WTC11 (cell line): Measurements from ENCODE around the gene LENEP. TPM values are rescaled to one million over a fixed set of nuclear protein-coding genes. Genes with fewer than 3 reads are reported as not detected.

Source experiments
- ARID4B ChIP-seq: sonication (generic); formaldehyde crosslinking; IDR thresholded peaks from 2 replicates; pipeline ENCODE4 v1.8.0; 2023; ENCODE audit warnings: missing genetic modification reagents, mild to moderate bottlenecking, borderline replicate concordance
- ATF1 ChIP-seq: sonication (generic); formaldehyde crosslinking; IDR thresholded peaks from 2 replicates; pipeline ENCODE4 v1.8.1; 2023; ENCODE audit warnings: mild to moderate bottlenecking, moderate library complexity, missing genetic modification reagents
- ATF2 ChIP-seq: sonication (generic); formaldehyde crosslinking; IDR thresholded peaks from 2 replicates; pipeline ENCODE4 v1.8.1; 2022; ENCODE audit warnings: low read depth, missing genetic modification reagents, borderline replicate concordance
- CTCF ChIP-seq: fragments of 200-600 bp; IDR thresholded peaks from 2 replicates; pipeline ENCODE4 v1.8.0; 2022; ENCODE audit warnings: antibody characterized with exemption
- E2F4 ChIP-seq: sonication (generic); formaldehyde crosslinking; IDR thresholded peaks from 2 replicates; pipeline ENCODE4 v1.8.1; 2022; ENCODE audit warnings: low read depth, mild to moderate bottlenecking, moderate library complexity, missing genetic modification reagents, borderline replicate concordance
- EMX1 ChIP-seq: fragments of 250-450 bp; sonication (Bioruptor Pico); IDR thresholded peaks from 2 replicates; pipeline ENCODE4 v1.8.0; 2021; ENCODE audit warnings: mild to moderate bottlenecking
- FOXK1 ChIP-seq: sonication (generic); formaldehyde crosslinking; IDR thresholded peaks from 2 replicates; pipeline ENCODE4 v1.8.0; 2022; ENCODE audit warnings: mild to moderate bottlenecking, moderate library complexity, missing genetic modification reagents
- FOXP1 ChIP-seq: sonication (generic); formaldehyde crosslinking; IDR thresholded peaks from 2 replicates; pipeline ENCODE4 v1.8.0; 2022; ENCODE audit warnings: missing genetic modification reagents, mild to moderate bottlenecking, moderate library complexity, borderline replicate concordance
- NFATC4 ChIP-seq: fragments of 250-450 bp; sonication (Bioruptor Pico); IDR thresholded peaks from 2 replicates; pipeline ENCODE4 v1.9.0; 2021; ENCODE audit warnings: mild to moderate bottlenecking
- NFE2L1 ChIP-seq: sonication (generic); formaldehyde crosslinking; IDR thresholded peaks from 2 replicates; pipeline ENCODE4 v1.8.1; 2023; ENCODE audit warnings: missing genetic modification reagents
- NFYB ChIP-seq: sonication (generic); formaldehyde crosslinking; conservative IDR thresholded peaks from 2 replicates; pipeline ENCODE4 v1.8.0; 2022; ENCODE audit warnings: low read depth, missing genetic modification reagents
- OVOL2 ChIP-seq: fragments of 250-450 bp; sonication (Bioruptor Pico); IDR thresholded peaks from 2 replicates; pipeline ENCODE4 v1.9.0; 2021; ENCODE audit warnings: mild to moderate bottlenecking, borderline replicate concordance
- RELA ChIP-seq: sonication (generic); formaldehyde crosslinking; IDR thresholded peaks from 2 replicates; pipeline ENCODE4 v1.8.1; 2022; ENCODE audit warnings: missing genetic modification reagents, mild to moderate bottlenecking, borderline replicate concordance
- SMAD3 ChIP-seq: sonication (generic); formaldehyde crosslinking; IDR thresholded peaks from 2 replicates; pipeline ENCODE4 v1.8.0; 2022; ENCODE audit warnings: missing genetic modification reagents, mild to moderate bottlenecking, borderline replicate concordance
- SMAD4 ChIP-seq: sonication (generic); formaldehyde crosslinking; IDR thresholded peaks from 2 replicates; pipeline ENCODE4 v1.8.0; 2022; ENCODE audit warnings: mild to moderate bottlenecking, missing genetic modification reagents
- SP1 ChIP-seq: sonication (generic); formaldehyde crosslinking; conservative IDR thresholded peaks from 2 replicates; pipeline ENCODE4 v1.8.1; 2022; ENCODE audit warnings: missing genetic modification reagents
- ZMAT4 ChIP-seq: fragments of 250-450 bp; sonication (Bioruptor Pico); IDR thresholded peaks from 2 replicates; pipeline ENCODE4 v1.9.0; 2021; ENCODE audit warnings: mild to moderate bottlenecking
- ZNF232 ChIP-seq: sonication (generic); formaldehyde crosslinking; IDR thresholded peaks from 2 replicates; pipeline ENCODE4 v1.8.0; 2022; ENCODE audit warnings: mild to moderate bottlenecking, missing genetic modification reagents
- ZNF512 ChIP-seq: sonication (generic); formaldehyde crosslinking; IDR thresholded peaks from 2 replicates; pipeline ENCODE4 v1.8.1; 2022; ENCODE audit warnings: missing genetic modification reagents, borderline replicate concordance
- ZNF671 ChIP-seq: fragments of 250-450 bp; sonication (Bioruptor Pico); IDR thresholded peaks from 2 replicates; pipeline ENCODE4 v1.8.0; 2021; ENCODE audit warnings: mild to moderate bottlenecking
- total RNA-seq: library from RNA; stranded (reverse); gene quantifications from 3 replicates; pipeline ENCODE4 v1.2.3, GENCODE V29; 2021
- TF ChIP-seq, protein P1 (sequence below): sonication (generic); formaldehyde crosslinking; IDR thresholded peaks from 2 replicates; pipeline ENCODE4 v1.8.1; 2023; ENCODE audit warnings: mild to moderate bottlenecking, moderate library complexity, missing genetic modification reagents
- TF ChIP-seq, protein P2 (sequence below): sonication (generic); formaldehyde crosslinking; IDR thresholded peaks from 2 replicates; pipeline ENCODE4 v1.8.0; 2022; ENCODE audit warnings: mild to moderate bottlenecking, missing genetic modification reagents

The LENEP gene
- total RNA-seq, 1 experiment from 2014 or later: 1.2 TPM

DNA sequence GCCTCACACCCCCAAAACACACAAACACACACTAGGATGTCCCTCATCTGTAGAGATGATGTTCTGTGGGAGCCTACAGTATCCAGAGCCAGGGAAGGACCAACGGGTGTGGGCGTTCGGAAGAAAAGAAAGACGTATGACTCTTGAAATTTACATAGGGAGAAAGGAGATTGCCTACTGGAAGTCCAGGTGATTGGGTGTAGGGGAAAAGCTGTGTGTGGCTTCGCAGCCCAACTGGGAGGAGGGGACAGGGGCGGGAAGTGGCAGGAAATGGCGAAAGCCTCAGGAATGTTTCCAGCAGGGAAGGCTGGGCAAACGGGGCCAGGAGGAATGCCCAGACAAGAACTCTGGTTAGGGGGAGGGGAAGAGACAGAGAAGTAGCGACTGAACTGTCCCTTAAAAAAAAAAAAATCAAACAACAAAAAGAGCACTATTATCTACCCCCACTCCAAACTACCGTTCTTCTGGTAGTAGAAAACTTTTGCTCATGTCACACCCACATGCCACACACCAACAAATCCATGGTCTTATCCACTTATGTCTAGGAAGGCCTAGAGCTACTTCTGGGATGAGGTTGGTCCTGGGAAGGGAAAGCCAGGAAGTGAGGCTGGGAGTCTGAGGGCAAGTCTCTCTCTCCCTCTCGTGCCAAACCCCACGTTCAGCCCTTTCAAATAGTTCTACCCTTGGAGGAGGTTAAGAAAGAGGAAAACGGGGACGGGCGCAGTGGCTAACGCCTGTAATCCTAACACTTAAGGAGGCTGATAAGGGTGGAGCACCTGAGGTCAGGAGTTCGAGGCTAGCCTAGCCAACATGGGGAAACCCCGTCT is 20.7 kb upstream of the LENEP start (continued):
- TF ChIP-seq CTCF (no peak), OVOL2 (CRISPR knock-in tag) (no peak), ARID4B (CRISPR knock-in tag) (0 out of 2 replicates have a peak, but pooled peaks have one; percentile 24), ZNF512 (CRISPR knock-in tag) (no peak), SMAD4 (CRISPR knock-in tag) (no peak), NFE2L1 (CRISPR knock-in tag) (peak; percentile 65; the same call in 1 of the 2 replicates), FOXP1 (CRISPR knock-in tag) (no peak), NFYB (CRISPR knock-in tag) (no peak), ATF2 (CRISPR knock-in tag) (no peak), E2F4 (CRISPR knock-in tag) (no peak), RELA (no peak), ATF1 (no peak), FOXK1 (CRISPR knock-in tag) (no peak), ZNF671 (no peak), EMX1 (no peak), SMAD3 (CRISPR knock-in tag) (no peak), ZNF232 (CRISPR knock-in tag) (no peak; the same call in 1 of the 2 replicates), NFATC4 (CRISPR knock-in tag) (no peak), ZMAT4 (CRISPR knock-in tag) (no peak), SP1 (peak; percentile 75; the same call in 1 of the 2 replicates)
- TF ChIP-seq, protein P1, sequence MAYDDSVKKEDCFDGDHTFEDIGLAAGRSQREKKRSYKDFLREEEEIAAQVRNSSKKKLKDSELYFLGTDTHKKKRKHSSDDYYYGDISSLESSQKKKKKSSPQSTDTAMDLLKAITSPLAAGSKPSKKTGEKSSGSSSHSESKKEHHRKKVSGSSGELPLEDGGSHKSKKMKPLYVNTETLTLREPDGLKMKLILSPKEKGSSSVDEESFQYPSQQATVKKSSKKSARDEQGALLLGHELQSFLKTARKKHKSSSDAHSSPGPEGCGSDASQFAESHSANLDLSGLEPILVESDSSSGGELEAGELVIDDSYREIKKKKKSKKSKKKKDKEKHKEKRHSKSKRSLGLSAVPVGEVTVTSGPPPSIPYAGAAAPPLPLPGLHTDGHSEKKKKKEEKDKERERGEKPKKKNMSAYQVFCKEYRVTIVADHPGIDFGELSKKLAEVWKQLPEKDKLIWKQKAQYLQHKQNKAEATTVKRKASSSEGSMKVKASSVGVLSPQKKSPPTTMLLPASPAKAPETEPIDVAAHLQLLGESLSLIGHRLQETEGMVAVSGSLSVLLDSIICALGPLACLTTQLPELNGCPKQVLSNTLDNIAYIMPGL (CRISPR knock-in tag): no peak
- TF ChIP-seq, protein P2, sequence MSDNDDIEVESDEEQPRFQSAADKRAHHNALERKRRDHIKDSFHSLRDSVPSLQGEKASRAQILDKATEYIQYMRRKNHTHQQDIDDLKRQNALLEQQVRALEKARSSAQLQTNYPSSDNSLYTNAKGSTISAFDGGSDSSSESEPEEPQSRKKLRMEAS (CRISPR knock-in tag): no peak
